Activated naive CD4-positive, alpha-beta T cell treated with anti-CD3 and anti-CD28 coated beads, Interleukin-2, amount 50 U/mL, for 24 hours (primary cell): ENCODE measurements around the gene PTPRG.

ENCODE experiments used
- H3K27ac Mint-ChIP-seq: one replicate; pipeline ENCODE4 v1.8.0; 2021; ENCODE audit warnings: mild to moderate bottlenecking, mixed read lengths
- H3K27me3 Mint-ChIP-seq: one replicate; pipeline ENCODE4 v1.8.0; 2021; ENCODE audit warnings: mixed read lengths
- H3K36me3 Mint-ChIP-seq: one replicate; pipeline ENCODE4 v1.8.0; 2021; ENCODE audit warnings: mixed read lengths
- H3K4me1 Mint-ChIP-seq: one replicate; pipeline ENCODE4 v1.8.0; 2021; ENCODE audit warnings: mixed read lengths
- H3K4me3 Mint-ChIP-seq: one replicate; pipeline ENCODE4 v1.8.0; 2021; ENCODE audit warnings: mild to moderate bottlenecking, mixed read lengths
- H3K9me3 Mint-ChIP-seq: one replicate; pipeline ENCODE4 v1.8.0; 2021; ENCODE audit warnings: mixed read lengths

The PTPRG gene

GRCh38 chr3:62289922-62290321 lies 728.6 kb downstream of the PTPRG start:
- H3K4me3 Mint-ChIP-seq = no peak overlapping the region
- H3K27ac Mint-ChIP-seq = no peak overlapping the region

GRCh38 chr3:62293051-62293780 lies 731.8 kb downstream of the PTPRG start:
- H3K36me3 Mint-ChIP-seq = no peaks in the 10 kb centered on the region
- no peaks in the 10 kb centered on the region for H3K4me1 Mint-ChIP-seq
- no peak overlapping the region for H3K4me3 Mint-ChIP-seq
- no peak overlapping the region for H3K27ac Mint-ChIP-seq
- no peaks in the 10 kb centered on the region for H3K9me3 Mint-ChIP-seq
- H3K27me3 Mint-ChIP-seq = peaks cover 1% of the 10 kb centered on the region

More at GRCh38 chr3:62289922-62290321, 728.6 kb downstream of the PTPRG start:
- Mint-ChIP-seq H3K4me1 (no peaks in the 10 kb centered on the region), H3K36me3 (no peaks in the 10 kb centered on the region), H3K9me3 (no peaks in the 10 kb centered on the region), H3K27me3 (peaks cover 1% of the 10 kb centered on the region)

- H3K27me3 Mint-ChIP-seq = peaks cover 1% of the 10 kb centered on the region
- no peak overlapping the region for H3K4me3 Mint-ChIP-seq
- no peaks in the 10 kb centered on the region for H3K4me1 Mint-ChIP-seq
- H3K9me3 Mint-ChIP-seq = no peaks in the 10 kb centered on the region
- H3K36me3 Mint-ChIP-seq = no peaks in the 10 kb centered on the region
- H3K27ac Mint-ChIP-seq = no peak overlapping the region
These were observed 734.2 kb downstream of the PTPRG start for GRCh38 chr3:62295571-62295970.

- Mint-ChIP-seq H3K4me1 (no peaks in the 10 kb centered on the region), H3K36me3 (peaks cover 2% of the 10 kb centered on the region), H3K9me3 (peaks cover 10% of the 10 kb centered on the region), H3K27ac (no peak overlapping the region), H3K4me3 (no peak overlapping the region), H3K27me3 (peaks cover 2% of the 10 kb centered on the region)
These were observed 739.2 kb downstream of the PTPRG start for GRCh38 chr3:62300617-62301016.

- Mint-ChIP-seq H3K9me3 (peaks cover 6% of the 10 kb centered on the region), H3K4me1 (no peaks in the 10 kb centered on the region), H3K27me3 (peaks cover 14% of the 10 kb centered on the region), H3K4me3 (no peak overlapping the region), H3K36me3 (no peaks in the 10 kb centered on the region), H3K27ac (no peak overlapping the region)
These were observed 750.8 kb downstream of the PTPRG start for GRCh38 chr3:62312201-62312600.

- H3K4me1 Mint-ChIP-seq = peaks cover 12% of the 10 kb centered on the region
- H3K27ac Mint-ChIP-seq = no peak overlapping the region
- H3K4me3 Mint-ChIP-seq = no peak overlapping the region
- H3K27me3 Mint-ChIP-seq = peaks cover 42% of the 10 kb centered on the region
- H3K9me3 Mint-ChIP-seq = peaks cover 26% of the 10 kb centered on the region
- H3K36me3 Mint-ChIP-seq = peaks cover 6% of the 10 kb centered on the region
These were observed 755.2 kb downstream of the PTPRG start for GRCh38 chr3:62316525-62316924.

GRCh38 chr3:62318365-62318751 lies 757.0 kb downstream of the PTPRG start:
- peaks cover 43% of the 10 kb centered on the region for H3K27me3 Mint-ChIP-seq
- H3K36me3 Mint-ChIP-seq = peaks cover 6% of the 10 kb centered on the region
- H3K4me3 Mint-ChIP-seq = peak overlapping the region; percentile 97
- H3K27ac Mint-ChIP-seq = peak overlapping the region; percentile 98
- peaks cover 12% of the 10 kb centered on the region for H3K4me1 Mint-ChIP-seq
- H3K9me3 Mint-ChIP-seq = peaks cover 26% of the 10 kb centered on the region

GRCh38 chr3:62318752-62319569 lies 757.6 kb downstream of the PTPRG start:
- H3K27me3 Mint-ChIP-seq = peaks cover 43% of the 10 kb centered on the region

GRCh38 chr3:62319570-62320243 lies 758.3 kb downstream of the PTPRG start:
- peaks cover 26% of the 10 kb centered on the region for H3K9me3 Mint-ChIP-seq
- peaks cover 39% of the 10 kb centered on the region for H3K27me3 Mint-ChIP-seq
- H3K27ac Mint-ChIP-seq = no peak overlapping the region
- peaks cover 6% of the 10 kb centered on the region for H3K36me3 Mint-ChIP-seq
- peak overlapping the region; percentile 97 for H3K4me3 Mint-ChIP-seq
- peaks cover 12% of the 10 kb centered on the region for H3K4me1 Mint-ChIP-seq

More at GRCh38 chr3:62318752-62319569, 757.6 kb downstream of the PTPRG start:
- Mint-ChIP-seq H3K9me3 (peaks cover 26% of the 10 kb centered on the region), H3K36me3 (peaks cover 6% of the 10 kb centered on the region), H3K4me1 (peaks cover 12% of the 10 kb centered on the region), H3K27ac (peak overlapping the region; percentile 98), H3K4me3 (peak overlapping the region; percentile 97)

- H3K27me3 Mint-ChIP-seq = peaks cover 24% of the 10 kb centered on the region
- peaks cover 13% of the 10 kb centered on the region for H3K9me3 Mint-ChIP-seq
- peaks cover 12% of the 10 kb centered on the region for H3K4me1 Mint-ChIP-seq
- peaks cover 6% of the 10 kb centered on the region for H3K36me3 Mint-ChIP-seq
- H3K27ac Mint-ChIP-seq = no peak overlapping the region
- H3K4me3 Mint-ChIP-seq = no peak overlapping the region
These were observed 761.9 kb downstream of the PTPRG start for GRCh38 chr3:62323241-62323640.

GRCh38 chr3:62325896-62326295 lies 764.5 kb downstream of the PTPRG start:
- no peak overlapping the region for H3K27ac Mint-ChIP-seq
- no peaks in the 10 kb centered on the region for H3K4me1 Mint-ChIP-seq
- H3K27me3 Mint-ChIP-seq = peaks cover 9% of the 10 kb centered on the region

GRCh38 chr3:62329971-62330370 lies 768.6 kb downstream of the PTPRG start:
- no peak overlapping the region for H3K4me3 Mint-ChIP-seq
- peaks cover 5% of the 10 kb centered on the region for H3K27me3 Mint-ChIP-seq
- no peaks in the 10 kb centered on the region for H3K36me3 Mint-ChIP-seq

More at GRCh38 chr3:62325896-62326295, 764.5 kb downstream of the PTPRG start:
- Mint-ChIP-seq H3K9me3 (peaks cover 6% of the 10 kb centered on the region), H3K36me3 (peaks cover 3% of the 10 kb centered on the region), H3K4me3 (no peak overlapping the region)

GRCh38 chr3:62332017-62332416 lies 770.6 kb downstream of the PTPRG start:
- Mint-ChIP-seq H3K36me3 (no peaks in the 10 kb centered on the region), H3K4me1 (no peaks in the 10 kb centered on the region), H3K4me3 (no peak overlapping the region), H3K27ac (no peak overlapping the region), H3K27me3 (peaks cover 5% of the 10 kb centered on the region), H3K9me3 (no peaks in the 10 kb centered on the region)

More at GRCh38 chr3:62329971-62330370, 768.6 kb downstream of the PTPRG start:
- H3K9me3 Mint-ChIP-seq = no peaks in the 10 kb centered on the region
- no peak overlapping the region for H3K27ac Mint-ChIP-seq
- no peaks in the 10 kb centered on the region for H3K4me1 Mint-ChIP-seq

GRCh38 chr3:62332835-62333244 lies 771.5 kb downstream of the PTPRG start:
- Mint-ChIP-seq H3K27me3 (peaks cover 5% of the 10 kb centered on the region), H3K36me3 (no peaks in the 10 kb centered on the region), H3K9me3 (no peaks in the 10 kb centered on the region), H3K4me1 (no peaks in the 10 kb centered on the region), H3K4me3 (no peak overlapping the region), H3K27ac (no peak overlapping the region)

- Mint-ChIP-seq H3K36me3 (no peaks in the 10 kb centered on the region), H3K4me1 (no peaks in the 10 kb centered on the region), H3K27ac (no peak overlapping the region), H3K9me3 (no peaks in the 10 kb centered on the region), H3K27me3 (peaks cover 3% of the 10 kb centered on the region), H3K4me3 (no peak overlapping the region)
These were observed 773.8 kb downstream of the PTPRG start for GRCh38 chr3:62335196-62335595.
